ENCODE measurements around the gene ZNF512B.

The ZNF512B gene

DNA sequence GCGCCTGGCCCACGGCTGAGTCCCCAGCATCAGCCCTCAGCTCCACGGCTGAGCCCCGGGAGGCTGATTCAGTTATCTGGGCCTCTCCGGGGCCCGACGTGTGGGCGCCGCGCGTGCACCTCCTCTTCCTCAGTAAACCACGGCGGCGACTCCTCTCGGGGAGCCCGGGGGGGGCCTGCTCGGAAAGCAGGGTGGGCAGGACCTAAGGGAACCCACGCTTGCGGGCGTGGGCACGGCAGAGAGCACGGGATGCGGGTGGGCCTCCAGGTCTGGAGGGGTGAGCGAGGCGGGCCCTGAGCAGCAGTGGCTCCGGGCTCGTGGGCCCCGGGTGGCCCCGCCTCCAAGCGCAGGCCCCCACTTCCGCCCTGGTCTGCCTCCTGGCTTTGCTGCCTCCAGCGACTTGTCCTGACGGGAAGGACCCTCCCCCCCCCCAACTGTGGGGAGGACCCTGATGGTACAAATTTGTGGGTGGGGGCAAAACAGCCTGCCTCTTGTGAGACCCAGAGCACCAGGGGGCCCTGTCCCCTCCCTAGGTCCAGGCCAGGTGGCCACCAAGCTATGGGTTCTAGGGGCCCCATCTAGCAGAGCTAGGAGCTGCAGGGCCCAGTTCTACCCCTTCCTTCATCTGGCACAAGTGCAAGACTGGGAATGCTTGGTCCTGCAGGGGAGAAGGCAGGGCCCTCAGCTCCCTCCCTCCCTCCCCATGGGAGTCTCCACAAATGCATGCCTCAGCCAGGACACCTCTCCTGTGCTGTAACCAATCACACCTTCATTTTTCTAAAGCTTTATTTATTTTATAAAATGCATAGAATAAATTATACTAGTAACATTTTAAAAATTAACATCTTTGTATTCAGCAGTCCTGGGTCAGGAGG, 30.4 kb downstream of the ZNF512B start:
- TF ChIP-seq OSR1 (CRISPR knock-in tag; IDR thresholded peaks at IDR 0.05) (no peak), CSDC2 (CRISPR knock-in tag; IDR thresholded peaks at IDR 0.05) (no peak), TOX (CRISPR knock-in tag; IDR thresholded peaks at IDR 0.05; ENCODE audit: borderline replicate concordance) (no peak), GLIS3 (CRISPR knock-in tag; IDR thresholded peaks at IDR 0.05) (no peak), ZFP30 (CRISPR knock-in tag; IDR thresholded peaks at IDR 0.05) (no peak), PPARA (CRISPR knock-in tag; IDR thresholded peaks at IDR 0.05; ENCODE audit: borderline replicate concordance) (no peak), ZC3H10 (CRISPR knock-in tag; IDR thresholded peaks at IDR 0.05) (no peak), ESRRG (CRISPR knock-in tag; IDR thresholded peaks at IDR 0.05) (no peak), ZNF8 (CRISPR knock-in tag; IDR thresholded peaks at IDR 0.05) (no peak), ZNF565 (CRISPR knock-in tag; conservative IDR thresholded peaks at IDR 0.05; ENCODE audit: low read depth) (no peak), ARNTL (CRISPR knock-in tag; IDR thresholded peaks at IDR 0.05; ENCODE audit: borderline replicate concordance, low read depth) (no peak), SNAI2 (CRISPR knock-in tag; IDR thresholded peaks at IDR 0.05) (no peak), POU6F1 (CRISPR knock-in tag; IDR thresholded peaks at IDR 0.05; ENCODE audit: borderline replicate concordance, low read depth) (no peak), BACH2 (CRISPR knock-in tag; IDR thresholded peaks at IDR 0.05; ENCODE audit: borderline replicate concordance) (no peak), TCF4 (CRISPR knock-in tag; IDR thresholded peaks at IDR 0.05; ENCODE audit: borderline replicate concordance) (no peak), ZNF70 (CRISPR knock-in tag; IDR thresholded peaks at IDR 0.05) (no peak)
- TF ChIP-seq, protein P1, sequence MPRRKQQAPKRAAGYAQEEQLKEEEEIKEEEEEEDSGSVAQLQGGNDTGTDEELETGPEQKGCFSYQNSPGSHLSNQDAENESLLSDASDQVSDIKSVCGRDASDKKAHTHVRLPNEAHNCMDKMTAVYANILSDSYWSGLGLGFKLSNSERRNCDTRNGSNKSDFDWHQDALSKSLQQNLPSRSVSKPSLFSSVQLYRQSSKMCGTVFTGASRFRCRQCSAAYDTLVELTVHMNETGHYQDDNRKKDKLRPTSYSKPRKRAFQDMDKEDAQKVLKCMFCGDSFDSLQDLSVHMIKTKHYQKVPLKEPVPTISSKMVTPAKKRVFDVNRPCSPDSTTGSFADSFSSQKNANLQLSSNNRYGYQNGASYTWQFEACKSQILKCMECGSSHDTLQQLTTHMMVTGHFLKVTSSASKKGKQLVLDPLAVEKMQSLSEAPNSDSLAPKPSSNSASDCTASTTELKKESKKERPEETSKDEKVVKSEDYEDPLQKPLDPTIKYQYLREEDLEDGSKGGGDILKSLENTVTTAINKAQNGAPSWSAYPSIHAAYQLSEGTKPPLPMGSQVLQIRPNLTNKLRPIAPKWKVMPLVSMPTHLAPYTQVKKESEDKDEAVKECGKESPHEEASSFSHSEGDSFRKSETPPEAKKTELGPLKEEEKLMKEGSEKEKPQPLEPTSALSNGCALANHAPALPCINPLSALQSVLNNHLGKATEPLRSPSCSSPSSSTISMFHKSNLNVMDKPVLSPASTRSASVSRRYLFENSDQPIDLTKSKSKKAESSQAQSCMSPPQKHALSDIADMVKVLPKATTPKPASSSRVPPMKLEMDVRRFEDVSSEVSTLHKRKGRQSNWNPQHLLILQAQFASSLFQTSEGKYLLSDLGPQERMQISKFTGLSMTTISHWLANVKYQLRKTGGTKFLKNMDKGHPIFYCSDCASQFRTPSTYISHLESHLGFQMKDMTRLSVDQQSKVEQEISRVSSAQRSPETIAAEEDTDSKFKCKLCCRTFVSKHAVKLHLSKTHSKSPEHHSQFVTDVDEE (CRISPR knock-in tag; IDR thresholded peaks at IDR 0.05): no peak
- TF ChIP-seq, protein P2, sequence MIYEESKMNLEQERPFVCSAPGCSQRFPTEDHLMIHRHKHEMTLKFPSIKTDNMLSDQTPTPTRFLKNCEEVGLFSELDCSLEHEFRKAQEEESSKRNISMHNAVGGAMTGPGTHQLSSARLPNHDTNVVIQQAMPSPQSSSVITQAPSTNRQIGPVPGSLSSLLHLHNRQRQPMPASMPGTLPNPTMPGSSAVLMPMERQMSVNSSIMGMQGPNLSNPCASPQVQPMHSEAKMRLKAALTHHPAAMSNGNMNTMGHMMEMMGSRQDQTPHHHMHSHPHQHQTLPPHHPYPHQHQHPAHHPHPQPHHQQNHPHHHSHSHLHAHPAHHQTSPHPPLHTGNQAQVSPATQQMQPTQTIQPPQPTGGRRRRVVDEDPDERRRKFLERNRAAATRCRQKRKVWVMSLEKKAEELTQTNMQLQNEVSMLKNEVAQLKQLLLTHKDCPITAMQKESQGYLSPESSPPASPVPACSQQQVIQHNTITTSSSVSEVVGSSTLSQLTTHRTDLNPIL (CRISPR knock-in tag; IDR thresholded peaks at IDR 0.05; ENCODE audit: low read depth): no peak
- TF ChIP-seq, protein P3, sequence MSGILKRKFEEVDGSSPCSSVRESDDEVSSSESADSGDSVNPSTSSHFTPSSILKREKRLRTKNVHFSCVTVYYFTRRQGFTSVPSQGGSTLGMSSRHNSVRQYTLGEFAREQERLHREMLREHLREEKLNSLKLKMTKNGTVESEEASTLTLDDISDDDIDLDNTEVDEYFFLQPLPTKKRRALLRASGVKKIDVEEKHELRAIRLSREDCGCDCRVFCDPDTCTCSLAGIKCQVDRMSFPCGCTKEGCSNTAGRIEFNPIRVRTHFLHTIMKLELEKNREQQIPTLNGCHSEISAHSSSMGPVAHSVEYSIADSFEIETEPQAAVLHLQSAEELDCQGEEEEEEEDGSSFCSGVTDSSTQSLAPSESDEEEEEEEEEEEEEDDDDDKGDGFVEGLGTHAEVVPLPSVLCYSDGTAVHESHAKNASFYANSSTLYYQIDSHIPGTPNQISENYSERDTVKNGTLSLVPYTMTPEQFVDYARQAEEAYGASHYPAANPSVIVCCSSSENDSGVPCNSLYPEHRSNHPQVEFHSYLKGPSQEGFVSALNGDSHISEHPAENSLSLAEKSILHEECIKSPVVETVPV (CRISPR knock-in tag; IDR thresholded peaks at IDR 0.05): no peak
- ATAC-seq: no peak

DNA sequence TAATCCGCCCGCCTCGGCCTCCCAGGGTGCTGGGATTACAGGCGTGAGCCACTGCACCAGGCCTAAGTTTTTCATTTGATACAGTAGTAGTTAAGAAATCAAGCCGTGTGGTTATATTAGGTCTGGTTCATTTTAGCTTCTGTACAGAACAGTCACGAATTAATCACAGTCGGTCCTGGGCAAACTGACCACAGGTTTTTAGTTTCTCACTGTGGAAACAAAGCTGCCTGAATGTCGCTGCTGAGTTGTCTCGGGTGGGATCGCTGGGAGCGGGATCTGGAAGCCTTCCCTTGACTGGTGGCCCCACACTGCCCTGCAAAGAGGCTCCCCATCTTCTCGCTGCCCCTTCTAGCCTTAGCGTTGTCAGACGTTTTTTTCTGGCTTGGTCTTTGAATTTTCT, 32.1 kb downstream of the ZNF512B start:
- TF ChIP-seq ISL1 (CRISPR knock-in tag; IDR thresholded peaks at IDR 0.05) (no peak), ZFP30 (CRISPR knock-in tag; IDR thresholded peaks at IDR 0.05) (no peak), OSR1 (CRISPR knock-in tag; IDR thresholded peaks at IDR 0.05) (no peak), TCF4 (CRISPR knock-in tag; IDR thresholded peaks at IDR 0.05; ENCODE audit: borderline replicate concordance) (no peak)
- TF ChIP-seq, protein P4, sequence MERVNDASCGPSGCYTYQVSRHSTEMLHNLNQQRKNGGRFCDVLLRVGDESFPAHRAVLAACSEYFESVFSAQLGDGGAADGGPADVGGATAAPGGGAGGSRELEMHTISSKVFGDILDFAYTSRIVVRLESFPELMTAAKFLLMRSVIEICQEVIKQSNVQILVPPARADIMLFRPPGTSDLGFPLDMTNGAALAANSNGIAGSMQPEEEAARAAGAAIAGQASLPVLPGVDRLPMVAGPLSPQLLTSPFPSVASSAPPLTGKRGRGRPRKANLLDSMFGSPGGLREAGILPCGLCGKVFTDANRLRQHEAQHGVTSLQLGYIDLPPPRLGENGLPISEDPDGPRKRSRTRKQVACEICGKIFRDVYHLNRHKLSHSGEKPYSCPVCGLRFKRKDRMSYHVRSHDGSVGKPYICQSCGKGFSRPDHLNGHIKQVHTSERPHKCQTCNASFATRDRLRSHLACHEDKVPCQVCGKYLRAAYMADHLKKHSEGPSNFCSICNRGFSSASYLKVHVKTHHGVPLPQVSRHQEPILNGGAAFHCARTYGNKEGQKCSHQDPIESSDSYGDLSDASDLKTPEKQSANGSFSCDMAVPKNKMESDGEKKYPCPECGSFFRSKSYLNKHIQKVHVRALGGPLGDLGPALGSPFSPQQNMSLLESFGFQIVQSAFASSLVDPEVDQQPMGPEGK (CRISPR knock-in tag; IDR thresholded peaks at IDR 0.05; ENCODE audit: borderline replicate concordance): no peak
- TF ChIP-seq, protein P1 (CRISPR knock-in tag; IDR thresholded peaks at IDR 0.05): no peak
- ATAC-seq: no peak

Data from SK-N-SH treated with all-trans-retinoic acid at 6 μM for 48 hours (cell line).